ENCODE data around the gene VWA8.
"Not testable (repeated sequence)": the region's sequence is repeated elsewhere in the genome, so short reads cannot be mapped to it uniquely, and the experiment has no call there.

The VWA8 gene

DNA sequence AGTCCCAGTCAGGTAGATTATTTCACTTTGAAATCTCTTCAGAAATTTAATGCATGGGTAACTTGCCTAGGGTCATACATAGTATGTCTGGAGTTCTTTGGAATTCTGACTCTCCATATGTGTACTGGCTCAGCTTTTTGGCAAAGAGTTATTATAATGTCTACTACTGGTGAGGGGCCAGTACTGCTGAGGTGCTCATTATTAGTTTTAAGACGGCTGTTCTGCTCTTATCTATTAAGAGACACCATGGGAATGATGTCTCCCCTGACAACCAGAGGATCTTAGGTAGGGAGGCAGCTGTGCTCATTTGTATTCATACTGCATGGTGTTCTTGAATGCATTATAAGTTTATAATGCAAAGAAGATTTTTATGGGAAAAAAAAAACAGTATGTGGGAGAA, 319.5 kb downstream of the VWA8 start:
- no peak for DNase-seq

DNA sequence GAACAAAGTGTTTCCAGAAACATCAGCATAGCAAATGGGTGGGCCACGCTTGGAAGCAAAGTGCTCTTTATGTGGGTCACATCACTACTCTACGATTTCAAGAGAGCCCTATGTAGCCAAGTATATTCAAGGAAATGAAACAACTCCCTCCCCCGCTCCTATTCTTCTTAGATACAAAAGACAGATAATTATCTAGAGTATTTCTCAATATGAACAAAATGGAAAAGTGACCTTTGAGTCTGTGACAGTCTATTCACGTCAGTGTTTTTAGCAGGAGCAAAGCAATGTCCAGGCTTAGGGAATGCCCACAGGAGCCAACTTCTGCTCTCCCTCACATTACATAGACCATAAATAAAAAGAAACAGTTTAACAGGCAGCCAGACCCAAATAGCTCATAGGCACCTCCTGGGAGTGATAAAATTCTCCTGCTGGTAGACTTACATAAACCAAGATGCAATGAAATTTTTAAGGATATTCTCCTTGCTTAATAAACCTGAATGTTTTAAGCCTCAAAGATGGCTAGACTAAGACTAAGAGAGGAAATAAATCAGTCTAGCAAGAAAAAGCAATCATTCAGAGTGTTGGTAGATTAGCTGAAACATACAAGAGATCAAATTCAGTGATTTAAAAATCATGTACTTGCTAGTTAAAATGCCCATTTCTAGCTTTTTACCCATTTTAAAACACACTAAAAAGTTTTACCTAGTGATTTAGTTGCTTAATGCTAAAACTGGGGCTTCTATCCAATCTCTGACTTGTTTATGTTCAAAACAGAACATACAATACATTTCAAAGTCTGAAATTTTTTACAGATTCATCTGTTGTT, 320.7 kb downstream of the VWA8 start:
- no peak for DNase-seq

DNA sequence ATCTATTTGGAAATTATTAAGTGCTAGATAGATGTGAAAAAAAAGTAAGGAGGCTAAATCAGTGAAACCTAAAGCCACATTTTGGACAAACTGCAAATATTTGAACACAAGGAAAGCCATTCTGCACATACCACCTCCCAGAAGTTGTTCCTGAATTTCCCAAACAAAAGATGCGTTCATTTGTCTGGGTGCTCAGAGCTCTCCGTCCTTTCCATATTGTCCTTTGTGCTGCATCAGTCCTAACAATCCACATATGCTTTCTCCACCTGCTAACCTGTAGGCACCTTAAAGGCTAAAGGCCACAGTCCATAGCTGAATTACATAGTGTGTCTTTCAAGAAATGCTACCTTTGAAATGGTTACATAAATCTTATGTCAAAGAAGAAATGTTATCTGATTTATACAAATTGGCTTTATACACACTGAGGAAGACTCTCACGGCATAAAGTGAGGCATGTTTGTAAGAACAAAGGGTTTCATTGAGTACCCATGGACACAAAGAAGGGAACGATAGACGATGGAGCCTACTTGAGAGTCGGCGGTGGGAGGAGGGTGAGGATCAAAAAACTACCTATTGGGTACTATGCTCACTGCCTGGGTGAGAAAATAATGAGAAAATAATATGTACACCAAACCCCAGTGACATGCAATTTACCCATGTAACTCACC, 321.5 kb downstream of the VWA8 start:
- DNase-seq, result no peak

GRCh38 chr13:41637586-41637985, 323.3 kb downstream of the VWA8 start:
- no peak for DNase-seq

DNA sequence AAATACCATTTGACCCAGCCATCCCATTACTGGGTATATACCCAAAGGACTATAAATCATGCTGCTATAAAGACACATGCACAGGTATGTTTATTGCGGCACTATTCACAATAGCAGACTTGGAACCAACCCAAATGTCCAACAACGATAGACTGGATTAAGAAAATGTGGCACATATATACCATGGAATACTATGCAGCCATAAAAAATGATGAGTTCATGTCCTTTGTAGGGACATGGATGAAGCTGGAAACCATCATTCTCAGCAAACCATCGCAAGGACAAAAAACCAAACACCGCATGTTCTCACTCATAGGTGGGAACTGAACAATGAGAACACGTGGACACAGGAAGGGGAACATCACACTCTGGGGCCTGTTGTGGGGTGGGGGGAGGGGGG, 323.9 kb downstream of the VWA8 start:
- not testable (repeated sequence) for DNase-seq

DNA sequence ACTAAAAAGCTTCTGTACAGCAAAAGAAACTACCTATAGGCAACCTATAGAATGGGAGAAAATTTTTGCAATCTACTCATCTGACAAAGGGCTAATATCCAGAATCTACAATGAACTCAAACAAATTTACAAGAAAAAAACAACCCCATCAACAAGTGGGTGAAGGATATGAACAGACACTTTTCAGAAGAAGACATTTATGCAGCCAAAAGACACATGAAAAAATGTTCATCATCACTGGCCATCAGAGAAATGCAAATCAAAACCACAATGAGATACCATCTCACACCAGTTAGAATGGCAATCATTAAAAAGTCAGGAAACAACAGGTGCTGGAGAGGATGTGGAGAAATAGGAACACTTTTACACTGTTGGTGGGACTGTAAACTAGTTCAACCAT, 324.3 kb downstream of the VWA8 start:
- not testable (repeated sequence) for DNase-seq

- DNase-seq, result no peak
Measured at GRCh38 chr13:41634407-41634806, 326.5 kb downstream of the VWA8 start.

GRCh38 chr13:41633776-41634175, 327.1 kb downstream of the VWA8 start:
- no peak for DNase-seq

- DNase-seq, result no peak
Measured at GRCh38 chr13:41631296-41631965, 329.5 kb downstream of the VWA8 start.

GRCh38 chr13:41627425-41627824, 333.5 kb downstream of the VWA8 start:
- DNase-seq, result no peak

DNA sequence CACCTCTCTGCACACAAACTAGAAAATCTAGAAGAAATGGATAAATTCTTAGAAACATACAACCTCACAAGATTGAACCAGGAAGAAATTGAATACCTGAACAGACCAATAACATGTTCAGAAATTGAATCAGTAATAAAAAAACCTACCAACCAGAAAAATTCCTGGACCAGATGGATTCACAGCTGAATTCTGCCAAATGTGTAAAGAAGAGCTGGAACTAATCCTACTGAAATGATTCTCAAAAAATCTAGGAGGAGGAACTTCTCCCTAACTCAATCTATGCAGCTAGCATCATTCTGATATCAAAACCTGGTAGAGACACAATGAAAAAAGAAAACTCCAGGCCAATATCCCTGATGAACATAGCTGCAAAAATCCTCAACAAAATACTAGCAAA, 336.9 kb downstream of the VWA8 start:
- DNase-seq, result no peak

GRCh38 chr13:41622432-41623429, 338.2 kb downstream of the VWA8 start:
- no peak for DNase-seq

- no peak for DNase-seq
Measured at GRCh38 chr13:41621716-41622431, 339.0 kb downstream of the VWA8 start.

- DNase-seq, result not testable (repeated sequence)
Measured at GRCh38 chr13:41617633-41618032, 343.3 kb downstream of the VWA8 start.

DNA sequence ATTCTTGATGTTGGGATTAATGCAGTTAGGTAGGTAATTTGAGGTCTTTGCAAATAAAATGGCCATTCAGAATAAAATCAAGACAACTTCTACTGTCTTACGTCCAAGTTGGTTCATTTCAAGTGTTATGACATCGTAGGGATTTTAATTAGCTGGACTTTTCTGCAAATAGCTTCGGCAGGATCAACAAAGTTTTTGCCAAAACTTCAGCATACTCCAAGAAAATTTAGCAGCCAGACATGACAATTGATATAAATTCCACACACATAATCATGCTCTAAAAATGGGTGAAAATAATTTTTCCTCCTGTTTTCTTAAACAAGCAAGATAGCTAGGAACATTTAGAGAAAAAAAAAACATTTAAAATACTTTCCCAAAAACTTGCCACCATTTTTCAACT, 344.8 kb downstream of the VWA8 start:
- no peak for DNase-seq

DNA sequence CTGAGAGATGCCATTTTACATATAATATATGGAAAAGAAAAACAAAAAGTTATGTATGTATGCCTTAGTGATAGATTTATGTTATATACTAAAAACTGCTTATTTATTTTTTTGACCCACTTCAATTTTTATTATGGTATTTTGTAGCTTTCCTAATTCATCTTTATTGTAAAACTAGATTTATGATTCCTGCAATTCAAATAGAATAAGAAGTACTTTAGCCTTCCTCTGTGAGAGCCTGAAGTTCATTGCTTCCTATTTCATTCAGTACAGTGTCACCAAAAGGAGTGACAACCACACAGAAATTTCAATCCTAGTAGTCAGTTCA, 345.4 kb downstream of the VWA8 start:
- no peak for DNase-seq

DNA sequence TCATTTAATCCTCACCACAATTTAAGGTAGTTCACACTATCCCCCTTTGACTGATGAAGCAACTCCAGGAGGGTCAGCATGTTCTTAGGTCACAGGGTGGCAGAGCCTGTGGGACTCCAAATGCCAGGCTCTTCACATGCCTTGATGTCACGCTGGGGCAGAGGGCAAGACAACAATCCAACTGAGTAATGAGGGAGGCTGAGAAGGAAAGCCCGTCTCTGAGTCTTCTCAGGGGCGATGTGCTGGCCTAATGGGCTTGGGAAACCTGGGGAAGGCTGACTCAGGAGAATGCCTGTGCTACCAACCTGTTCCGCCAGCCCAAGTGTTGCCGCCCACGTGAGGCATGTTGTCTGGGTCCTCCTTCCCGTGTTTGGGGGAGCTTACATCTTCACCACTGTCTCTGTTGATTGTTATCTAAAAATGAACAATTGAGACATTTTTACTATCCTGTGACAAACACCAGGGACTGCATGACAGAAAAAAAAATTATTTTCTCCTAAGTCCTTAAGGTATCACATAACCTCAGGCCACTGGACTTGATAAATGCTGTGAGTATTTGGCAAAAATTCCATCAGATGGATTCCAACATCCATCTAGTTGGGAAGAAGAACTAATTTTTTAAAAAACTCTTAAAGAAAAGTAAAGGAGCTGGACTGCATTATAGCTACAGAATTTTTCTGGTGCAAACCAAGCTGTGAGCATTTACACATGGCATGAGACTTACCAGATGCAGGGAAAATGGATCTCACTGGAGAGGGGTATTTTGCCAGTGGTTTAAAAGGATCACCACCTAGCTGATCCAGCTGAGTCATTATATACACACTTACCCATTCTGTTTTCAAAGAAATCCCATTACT, 346.0 kb downstream of the VWA8 start:
- DNase-seq, result no peak

DNA sequence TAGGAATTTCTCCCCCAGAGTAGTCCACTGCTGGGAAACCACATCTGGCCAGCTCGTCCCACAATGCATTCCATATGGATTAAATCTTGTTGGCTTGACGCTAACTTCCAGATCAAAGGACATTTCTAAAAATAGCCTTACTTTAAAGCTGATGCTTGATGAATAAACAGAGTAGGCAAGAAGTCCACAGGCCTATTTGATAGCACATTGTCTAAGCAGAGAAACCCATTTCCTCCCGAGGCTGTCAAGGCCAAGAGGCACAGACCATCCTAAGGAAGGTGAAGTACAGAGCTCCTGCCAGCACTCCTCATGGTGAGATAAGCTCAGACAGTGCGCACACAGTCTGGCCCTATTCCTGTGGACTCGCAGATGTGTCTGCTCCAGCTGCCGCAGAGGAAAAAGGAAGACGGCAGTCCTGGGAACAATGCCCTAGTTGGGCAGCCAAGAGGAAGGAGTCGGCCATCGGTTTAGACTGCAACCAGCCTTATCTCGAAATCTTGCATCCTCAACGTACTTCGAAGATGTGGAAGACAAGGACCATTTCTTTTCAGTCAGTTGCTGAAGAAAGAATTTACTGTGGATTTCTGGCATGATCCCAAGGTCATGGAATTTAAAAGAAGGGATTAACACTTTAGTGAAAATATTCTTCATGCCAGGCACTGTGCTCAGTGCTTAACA, 346.8 kb downstream of the VWA8 start:
- no peak for DNase-seq

DNA sequence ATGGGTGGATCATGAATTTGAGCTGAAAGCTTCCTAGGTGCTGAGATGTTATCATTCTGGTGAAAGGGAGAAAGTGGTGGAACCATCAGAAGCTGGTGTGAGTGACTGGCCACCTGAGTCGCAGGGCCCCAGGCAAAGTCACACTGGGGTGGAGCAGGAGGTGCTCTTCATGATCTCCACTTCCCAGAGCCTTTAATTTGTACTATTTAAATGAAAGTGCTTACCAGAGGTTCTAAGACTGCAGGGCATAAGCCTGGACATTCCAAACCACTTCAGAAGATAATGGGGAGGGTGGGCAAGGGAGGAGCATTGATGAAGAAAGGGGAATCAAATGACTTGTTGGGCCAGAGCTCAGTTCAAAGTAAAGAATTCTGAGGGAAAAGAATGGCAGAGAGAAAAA, 347.4 kb downstream of the VWA8 start:
- DNase-seq, result no peak

DNA sequence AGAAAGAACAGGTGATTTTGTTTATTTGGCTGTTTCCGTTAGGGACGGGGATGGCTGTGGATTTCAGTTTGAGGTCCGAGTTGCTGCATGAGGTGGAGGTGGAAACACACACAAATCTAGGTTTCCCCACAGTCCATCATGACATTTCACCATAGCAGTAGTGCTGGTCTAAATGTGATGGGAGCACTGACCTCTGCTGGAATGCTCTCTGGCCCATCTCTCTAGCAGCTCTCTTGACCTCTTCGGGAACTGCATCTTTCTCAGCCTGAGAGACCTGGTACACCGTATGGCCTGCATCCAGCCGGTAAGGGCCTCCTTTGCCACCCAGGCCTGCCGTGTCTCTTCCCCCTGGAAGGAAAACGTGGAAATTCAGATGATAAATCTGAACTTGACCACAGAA, 349.5 kb downstream of the VWA8 start:
- DNase-seq, result no peak

DNA sequence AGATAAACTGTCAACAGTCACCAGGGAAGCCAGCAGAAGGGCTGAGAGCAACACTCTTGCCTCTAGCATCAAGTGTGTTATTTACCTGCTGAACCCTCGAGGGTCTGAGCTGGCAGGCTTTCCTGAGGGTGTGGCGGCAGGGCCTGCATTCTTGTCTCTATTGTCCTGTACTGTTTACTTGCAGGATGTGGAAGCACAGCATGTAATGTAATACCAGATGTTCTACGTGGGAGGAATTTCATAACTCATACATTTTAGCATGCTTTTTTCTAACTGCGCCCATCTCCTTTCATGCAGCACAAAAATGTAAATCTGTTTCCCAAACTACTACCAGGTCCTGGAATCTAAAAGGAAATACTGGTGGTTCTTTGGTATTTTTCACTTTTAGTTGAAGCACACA, 350.5 kb downstream of the VWA8 start:
- DNase-seq, result no peak
